ENCODE data around the gene TMEM132E.

Gene TMEM132E

DNA sequence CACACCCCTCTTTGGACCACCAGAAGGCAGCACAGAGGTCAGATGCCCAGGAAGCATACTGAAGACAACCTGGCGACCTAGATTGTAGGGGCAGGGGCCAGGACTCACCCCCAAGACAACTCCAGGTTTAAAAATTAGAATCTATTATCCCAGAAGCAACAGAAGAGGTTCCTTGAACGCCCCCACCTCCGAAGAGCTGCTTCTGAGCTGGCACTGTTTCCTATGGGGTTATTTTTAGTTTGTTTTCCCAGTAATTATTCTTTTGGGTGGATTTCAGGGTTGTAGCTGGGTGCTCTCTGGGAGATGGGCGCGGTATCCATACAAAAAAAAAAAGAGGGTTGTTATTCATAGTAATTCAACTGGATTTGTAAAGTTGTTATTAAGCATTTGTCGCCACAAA is 10.4 kb upstream of the TMEM132E start:
- no peak for DNase-seq (ENCODE audit: low read depth in 2 of 2)

DNA sequence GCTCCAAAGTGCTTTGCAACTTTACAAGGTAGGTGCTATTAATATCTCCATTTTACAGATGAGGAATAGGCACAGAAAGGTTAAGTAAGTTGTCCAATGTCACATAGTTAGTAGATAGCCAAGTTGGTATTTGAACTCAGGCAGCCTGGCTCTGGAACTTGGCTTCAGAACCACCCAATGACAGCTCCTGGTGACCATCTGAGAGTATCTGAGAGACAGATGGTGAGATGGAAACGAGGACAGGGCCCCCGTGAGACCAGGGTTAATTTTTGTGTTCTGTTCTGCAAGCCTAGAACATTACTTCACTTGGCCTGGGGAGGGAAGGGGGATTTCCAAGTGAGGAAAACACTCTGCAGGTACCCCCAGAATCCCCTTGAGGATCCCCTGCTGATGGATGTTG is 9.8 kb upstream of the TMEM132E start:
- no peak for DNase-seq (ENCODE audit: low read depth in 2 of 2)

DNA sequence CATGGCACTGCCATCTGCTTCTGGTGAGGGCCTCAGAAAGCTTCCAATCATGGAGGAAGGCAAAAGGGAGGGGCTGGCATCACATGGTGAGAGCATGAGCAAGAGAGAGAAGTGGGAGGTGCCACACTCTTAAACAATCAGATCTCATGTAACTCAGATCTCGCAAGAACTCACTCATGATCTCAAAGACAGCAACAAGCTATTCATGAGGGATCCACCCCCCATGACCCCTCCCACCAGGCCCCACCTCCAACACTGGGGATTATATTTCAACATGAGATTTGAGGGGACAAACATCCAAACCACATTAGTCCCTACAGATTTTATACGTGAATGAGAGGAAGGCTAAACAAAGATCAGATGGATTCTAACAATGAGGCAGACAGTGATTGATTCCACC is 8.9 kb upstream of the TMEM132E start:
- DNase-seq (ENCODE audit: low read depth in 2 of 2) = no peak

DNA sequence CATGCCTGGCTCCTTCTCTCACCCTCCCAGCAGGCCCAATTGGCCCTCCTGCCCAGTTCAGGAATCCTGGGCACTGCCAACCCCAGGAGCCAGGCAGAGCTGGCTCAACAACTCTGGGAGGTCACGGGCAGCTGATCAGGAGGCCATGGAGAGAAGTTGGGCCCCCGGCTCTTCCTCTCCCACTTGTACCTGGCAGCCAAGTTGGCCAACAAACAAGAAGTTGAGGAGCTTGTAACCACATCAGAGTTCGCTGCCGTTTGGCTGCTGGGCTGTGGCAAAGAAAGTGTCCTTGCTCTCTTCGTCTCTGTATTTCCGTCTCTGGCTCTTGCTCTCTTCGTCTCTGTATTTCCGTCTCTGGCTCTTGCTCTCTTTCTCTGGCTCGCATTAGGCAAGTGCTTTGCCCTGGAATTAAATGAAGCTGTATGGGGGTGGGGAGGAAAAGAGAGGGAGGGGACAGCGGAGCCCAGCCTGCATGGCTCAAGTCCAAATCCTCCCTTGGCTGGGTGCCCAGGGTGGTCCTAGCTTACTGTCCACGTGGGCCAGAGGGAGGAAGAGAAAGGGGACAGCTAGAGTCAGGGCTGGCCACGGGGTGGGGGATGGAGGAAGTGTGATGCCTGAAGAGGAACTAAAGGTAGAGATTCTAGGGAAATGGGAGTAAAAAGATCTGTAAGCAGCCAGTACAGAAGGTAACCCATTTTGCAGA is 7.8 kb upstream of the TMEM132E start:
- no peak for DNase-seq (ENCODE audit: low read depth in 2 of 2)

DNA sequence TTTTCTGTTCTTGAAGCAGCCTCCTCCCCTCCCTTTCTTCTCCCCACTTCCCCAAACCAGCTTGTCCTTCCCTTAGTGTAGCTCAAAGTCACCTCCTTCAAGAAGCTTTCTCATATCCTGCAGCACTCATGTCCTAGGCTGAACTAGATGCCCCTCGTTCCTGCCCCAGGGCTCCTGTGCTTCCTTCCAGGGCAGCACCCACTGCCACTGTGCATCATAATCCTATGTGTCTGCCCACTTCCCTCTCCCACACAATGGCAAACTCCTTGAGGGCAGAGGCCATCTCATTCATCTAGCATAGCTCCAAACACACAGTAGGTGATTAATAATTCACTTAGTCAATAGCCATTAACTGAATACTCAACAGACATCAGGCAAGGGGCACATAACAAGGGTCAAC is 6.9 kb upstream of the TMEM132E start:
- DNase-seq (ENCODE audit: low read depth in 2 of 2) = no peak

DNA sequence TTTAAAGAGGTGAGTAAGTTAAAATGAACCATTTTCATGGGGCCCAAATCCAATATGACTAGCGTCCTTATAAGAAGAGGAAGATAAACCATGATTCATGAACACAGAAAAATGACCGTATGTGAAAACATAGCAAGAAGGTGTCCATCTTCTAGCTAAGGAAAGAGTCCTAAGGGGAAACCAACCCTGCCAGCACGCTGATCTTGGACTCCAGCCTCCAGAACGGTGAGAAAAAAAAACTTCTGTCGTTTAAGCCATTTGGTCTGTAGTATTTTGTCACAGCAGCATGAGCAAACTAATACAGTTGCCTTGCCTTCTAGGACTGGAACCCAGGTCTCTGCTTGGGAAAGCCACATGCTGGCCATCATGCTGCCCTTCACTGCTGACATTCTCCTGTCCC is 4.2 kb upstream of the TMEM132E start:
- DNase-seq (ENCODE audit: low read depth in 2 of 2) = no peak

DNA sequence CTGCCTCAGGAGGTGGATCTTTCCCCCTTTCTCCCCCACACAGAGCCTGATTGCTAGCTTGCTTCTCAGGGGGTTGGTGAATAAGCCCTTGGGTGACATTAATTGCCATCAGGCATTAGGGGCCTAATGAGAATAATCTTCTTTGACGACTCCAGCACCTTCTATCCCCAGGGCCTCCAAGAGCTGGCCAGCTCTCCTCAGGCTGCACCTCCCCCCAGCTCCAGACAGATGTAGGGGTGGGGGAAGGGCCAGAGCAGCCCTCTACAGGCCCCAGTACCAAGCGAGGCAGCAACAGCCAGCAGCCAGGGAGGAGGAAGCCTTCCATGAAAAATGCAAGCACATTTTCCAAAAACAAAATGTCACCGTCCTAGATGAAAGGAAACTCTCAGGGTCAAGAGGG is 1.4 kb upstream of the TMEM132E start:
- DNase-seq (ENCODE audit: low read depth in 2 of 2) = no peak

DNA sequence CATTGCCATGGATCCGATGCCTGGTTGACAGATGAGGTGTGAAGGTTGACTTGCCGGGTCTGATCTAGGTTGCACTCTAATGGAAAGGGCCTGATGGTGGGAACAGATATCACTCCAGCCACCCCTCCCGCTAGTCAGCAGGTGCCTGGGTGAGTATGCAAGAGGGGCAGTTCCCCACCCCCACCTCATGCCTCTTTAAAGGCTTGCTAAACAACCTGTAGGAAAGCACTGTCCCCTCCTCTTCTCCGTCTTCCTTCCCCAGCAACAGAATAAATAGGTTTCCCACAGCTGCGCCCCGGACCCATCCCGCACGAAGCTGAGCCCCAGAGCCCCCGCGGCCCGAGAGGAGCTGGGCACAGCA is 746 bp upstream of the TMEM132E start:
- DNase-seq (ENCODE audit: low read depth in 2 of 2) = no peak

DNA sequence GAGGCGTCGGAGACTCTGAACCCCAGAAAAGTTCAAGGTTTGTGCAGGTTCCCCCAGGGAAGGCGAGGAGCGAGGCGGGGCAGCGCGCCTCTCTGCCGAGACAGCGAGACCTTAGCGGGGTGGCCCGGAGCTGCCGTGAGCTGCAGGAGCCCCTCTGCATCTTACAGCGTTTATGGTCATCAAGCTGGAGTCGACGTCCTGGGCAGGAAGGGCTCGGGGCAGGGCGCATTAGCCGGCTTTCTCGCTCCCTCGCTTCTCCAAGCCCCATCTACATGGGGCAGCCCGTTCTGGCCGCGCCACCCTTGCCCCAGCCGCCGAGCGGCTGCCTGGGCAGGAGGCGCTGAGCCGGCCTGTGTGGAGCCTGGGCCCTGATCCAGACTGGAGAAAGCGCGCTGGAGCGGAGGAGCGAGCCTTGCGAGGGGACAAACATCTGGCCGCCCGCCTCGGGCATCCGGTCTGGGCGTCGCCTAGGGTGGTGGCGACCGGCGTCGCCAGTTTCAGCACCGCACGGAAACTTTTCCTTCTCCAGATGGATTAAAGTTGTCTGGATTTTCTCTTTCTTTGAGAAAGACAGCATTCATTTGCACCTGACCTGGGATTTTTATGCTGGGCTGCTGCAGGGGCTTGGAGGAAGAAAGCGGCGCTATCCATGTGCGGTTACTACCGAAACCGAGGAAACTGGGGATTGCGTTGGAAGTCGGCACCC is 750 bp downstream of the TMEM132E start:
- no peak for DNase-seq (ENCODE audit: low read depth in 2 of 2)

DNA sequence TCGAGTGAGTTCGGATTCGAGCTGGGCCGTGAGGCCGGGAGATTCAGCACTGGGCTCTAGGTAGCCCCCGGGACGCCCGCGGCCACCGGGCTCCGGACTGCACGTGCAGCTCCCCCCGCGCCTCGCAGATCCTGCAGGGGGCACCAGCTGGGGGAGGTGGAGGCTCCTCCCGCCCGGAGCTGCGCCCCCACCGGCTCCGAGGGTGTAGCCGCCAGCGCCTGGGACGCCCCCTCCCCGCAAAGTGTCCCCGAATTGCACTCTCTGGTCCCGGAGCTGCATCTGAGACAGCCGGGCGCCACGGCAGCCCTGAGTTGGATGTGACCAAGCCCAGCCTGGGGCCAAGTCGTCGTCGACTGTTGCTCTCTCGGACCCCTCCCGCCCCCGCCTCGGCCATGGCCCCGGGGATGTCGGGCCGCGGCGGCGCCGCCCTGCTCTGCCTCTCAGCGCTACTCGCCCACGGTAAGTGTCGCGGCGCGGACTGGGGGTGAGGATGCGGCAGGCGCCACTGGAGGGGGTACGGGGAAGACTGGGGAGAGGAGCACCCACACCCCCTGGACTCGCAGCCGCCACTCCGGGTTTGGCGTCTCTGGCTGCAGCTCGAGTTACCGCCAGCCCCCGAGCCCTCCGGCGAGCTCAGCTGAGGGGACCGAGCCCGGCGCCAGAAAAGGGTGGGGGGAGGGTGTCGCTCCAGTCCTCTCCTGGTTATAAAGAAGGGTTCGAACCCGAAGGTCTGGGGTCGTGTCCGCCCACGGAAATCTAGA is 1.5 kb downstream of the TMEM132E start:
- DNase-seq (ENCODE audit: low read depth in 2 of 2) = no peak

DNA sequence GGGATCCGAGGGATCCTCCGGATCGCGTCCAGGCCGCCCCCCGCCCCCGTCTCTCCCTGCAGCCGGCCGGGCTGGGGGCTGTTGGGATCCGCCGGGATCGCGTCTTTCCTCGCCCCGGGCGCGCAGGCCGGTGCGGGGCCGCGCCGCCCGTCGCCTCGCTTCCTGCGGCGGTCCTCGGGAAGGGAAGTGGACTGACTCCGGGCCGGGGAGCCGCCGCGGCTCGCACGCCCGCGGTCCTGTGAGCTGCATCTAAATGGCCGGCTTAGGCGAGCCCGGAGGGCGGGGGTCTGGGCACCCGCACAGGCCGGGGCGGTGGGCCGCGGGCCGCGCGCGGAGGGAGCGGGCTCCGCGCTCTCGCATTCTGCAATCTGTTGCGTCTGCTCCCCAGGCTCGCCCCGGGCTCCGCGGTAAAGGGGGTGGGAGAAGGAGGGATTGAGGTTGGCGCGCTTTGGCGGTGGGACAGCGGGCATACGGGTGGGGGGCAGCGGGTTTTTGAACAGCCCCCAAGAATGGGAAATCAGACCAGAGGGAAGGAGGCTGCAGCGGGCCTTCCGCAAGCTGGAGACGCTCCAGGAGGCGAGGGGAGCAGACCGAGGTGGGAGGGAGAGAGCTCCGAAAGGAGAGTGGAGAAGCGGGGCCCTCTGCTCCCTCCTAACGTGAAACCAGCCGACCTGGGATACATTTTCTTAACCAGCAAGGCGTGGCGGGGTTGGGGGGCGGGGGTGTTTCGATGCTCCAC is 2.2 kb downstream of the TMEM132E start:
- no peak for DNase-seq (ENCODE audit: low read depth in 2 of 2)

DNA sequence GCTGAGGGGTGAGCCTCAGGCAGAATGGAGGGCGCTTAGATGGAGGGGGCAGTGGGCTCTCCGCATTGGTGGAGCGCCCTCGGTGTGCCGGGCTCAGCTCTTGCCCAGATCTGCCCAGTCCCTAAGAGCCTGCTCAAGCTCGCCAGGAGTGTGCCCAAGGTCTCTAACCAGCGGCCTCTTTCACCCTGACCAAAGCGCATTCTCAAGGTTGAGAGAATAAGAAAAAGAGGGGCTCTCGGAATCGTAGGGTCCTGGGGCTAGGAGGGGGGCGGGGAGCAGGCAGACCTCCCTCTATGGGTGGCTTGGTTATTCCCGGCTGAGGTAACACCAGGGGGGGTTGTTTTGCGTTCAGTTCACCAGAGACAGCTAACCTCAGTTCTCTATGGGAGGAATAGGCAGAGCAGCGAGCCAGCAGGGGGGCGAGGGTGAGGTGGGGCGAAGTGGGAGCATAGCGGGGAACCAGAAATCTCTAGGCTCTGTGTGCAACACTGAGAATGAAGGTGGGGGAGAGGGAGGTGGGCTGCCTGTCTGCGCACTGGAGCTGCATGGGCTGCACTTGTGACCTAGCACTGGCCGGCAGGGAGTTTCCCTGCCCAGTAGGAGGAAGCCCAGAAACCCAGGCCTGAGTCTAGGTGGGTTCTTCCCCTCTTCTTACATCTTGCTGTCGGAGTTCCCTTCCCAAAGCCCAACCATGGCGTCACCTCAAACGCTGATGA is 3.0 kb downstream of the TMEM132E start:
- no peak for DNase-seq (ENCODE audit: low read depth in 2 of 2)

DNA sequence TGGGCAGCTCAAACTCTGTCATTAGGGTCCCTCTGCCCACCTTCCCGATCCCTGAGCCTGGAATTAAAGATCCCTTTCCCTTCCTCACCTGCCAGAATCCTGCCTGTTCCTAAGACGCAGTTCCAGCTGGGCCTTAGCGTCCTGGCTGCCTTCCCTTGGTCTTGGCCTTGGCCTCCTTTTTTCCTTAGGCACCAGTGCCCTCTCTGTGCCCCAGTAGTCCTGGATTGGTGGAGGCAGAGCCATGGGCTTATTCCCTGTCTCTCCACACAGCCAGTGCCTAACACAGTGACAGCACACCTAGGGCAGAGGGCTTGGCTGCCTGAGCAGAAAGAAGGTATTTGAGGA is 3.5 kb downstream of the TMEM132E start:
- DNase-seq (ENCODE audit: low read depth in 2 of 2) = no peak

DNA sequence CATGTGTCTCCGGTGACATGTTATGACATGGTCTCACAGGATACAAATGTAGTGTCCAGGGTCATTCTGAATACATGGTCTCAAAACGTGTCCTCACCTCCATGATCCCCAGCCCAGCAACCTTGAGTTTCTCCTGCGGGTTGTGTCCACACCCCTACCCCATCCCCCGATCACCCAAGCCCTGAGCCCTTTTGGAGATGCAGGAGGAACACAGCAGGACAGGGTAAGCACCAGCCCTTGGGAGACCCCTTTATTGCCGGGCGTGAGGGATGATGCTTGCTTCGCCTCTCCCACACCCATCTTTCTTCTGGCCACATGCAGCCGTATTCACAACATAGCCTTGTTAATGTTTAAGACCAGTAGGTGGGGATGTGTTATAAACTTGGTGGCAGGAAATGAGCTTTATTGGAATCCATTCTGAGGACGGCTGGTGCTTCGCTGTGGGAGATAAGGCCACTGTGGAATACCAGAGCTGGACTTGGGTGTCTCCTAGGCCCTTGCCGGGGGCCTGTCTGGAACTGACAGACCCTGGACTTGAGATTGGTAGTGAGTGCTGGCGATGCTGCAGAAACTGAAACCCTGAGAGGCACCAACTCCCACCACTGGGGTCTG is 5.5 kb downstream of the TMEM132E start:
- DNase-seq (ENCODE audit: low read depth in 2 of 2) = no peak

DNA sequence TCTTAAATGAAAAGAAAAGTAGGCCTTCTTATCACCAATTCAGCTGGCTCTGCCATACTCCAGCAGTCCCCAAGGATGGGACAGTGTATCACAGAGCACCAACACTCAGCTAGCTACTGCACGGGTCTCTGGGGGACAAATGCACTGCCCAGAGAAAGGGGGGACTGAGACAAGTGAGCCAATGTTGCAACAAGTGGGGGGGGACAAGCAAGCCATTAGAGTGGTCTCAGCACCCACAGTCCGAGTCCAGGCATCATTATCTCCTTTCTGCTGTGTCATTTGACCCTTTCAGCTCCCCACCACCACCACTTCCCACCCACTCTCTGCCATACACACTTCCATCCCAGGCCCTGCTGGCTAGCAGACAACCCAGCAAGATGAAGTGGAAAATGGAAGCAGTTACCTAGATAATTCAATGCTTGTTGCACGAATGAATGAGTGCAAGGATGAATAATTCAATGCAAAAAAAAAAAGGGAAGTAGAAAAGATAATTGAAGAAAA is 7.0 kb downstream of the TMEM132E start:
- no peak for DNase-seq (ENCODE audit: low read depth in 2 of 2)

DNA sequence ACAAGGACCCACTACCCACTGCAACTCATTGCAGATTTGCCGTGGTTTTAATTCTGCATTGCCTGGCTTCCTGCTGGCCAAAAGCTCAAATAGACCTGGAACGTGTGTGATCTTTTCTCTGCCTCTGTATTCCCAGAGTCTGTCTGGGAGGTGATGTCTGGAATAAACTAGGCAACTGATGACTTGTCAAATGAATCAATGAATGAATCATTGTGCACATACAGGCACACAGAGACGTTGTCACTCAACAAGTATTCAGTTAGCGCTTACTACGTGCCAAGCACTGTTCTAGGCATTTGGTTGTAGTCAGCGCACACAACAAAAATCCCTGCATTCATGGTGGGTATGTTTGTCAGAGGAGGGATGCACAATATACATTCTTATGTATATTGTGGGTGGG is 8.9 kb downstream of the TMEM132E start:
- DNase-seq (ENCODE audit: low read depth in 2 of 2) = no peak

DNA sequence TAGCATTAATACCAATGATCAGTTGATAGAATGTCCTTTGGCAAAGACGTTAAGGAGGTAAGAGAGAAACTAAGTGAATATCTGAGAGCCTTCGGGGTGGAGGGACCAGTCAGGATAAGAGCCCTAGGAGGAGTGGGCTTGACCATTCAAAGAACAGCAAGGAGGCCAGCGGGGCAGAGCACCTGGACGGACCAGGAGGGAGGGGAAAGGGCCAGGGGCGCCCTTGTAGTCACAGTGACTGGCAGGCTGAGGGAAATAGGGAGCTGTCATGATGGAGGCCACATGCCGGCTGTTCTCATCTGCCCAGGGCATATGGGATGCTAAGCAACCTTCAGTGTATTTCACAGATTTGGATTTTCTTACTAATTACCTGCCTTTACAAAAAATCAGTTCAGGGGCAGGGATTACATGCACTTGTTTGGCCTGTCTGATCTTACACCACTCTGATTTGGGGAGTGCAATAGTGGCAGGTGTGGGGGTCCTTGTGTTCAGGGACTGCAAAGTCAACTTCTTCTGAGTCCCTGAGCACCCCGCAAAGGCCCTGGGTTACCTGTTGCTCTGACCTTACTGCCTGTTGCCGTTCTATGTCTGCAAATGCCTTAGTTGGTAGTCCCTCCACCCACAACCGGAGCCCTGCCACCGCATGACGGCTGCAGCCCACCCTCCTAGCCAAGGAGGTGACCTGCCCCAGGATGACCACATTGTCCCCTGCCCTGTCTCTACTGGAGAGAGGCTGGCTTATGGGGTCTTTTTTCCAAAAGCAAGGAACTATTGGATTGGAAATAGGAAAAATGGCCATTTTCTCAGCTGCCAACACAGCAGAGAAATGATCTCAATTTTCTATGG is 10.0 kb downstream of the TMEM132E start:
- no peak for DNase-seq (ENCODE audit: low read depth in 2 of 2)

DNA sequence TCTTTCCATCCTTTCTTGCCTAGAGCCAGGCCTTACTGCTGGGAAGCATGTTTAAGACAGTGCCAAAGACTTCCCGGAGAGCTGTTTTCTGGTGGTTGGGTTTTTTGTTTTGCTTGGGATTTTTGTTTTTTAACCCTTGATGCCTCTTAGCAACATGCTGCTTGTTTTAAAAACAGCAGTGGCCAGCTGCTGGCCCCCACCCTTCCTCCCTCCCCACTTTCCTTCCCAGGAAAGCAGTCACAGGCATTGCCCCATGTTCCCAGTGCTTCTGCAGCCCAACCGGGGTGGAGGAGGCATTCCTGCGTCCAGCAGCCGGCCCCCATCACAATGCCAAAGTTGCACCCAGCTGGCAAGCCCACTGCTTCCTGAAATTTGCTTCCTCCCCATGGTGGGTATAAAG is 12.6 kb downstream of the TMEM132E start:
- no peak for DNase-seq (ENCODE audit: low read depth in 2 of 2)

DNA sequence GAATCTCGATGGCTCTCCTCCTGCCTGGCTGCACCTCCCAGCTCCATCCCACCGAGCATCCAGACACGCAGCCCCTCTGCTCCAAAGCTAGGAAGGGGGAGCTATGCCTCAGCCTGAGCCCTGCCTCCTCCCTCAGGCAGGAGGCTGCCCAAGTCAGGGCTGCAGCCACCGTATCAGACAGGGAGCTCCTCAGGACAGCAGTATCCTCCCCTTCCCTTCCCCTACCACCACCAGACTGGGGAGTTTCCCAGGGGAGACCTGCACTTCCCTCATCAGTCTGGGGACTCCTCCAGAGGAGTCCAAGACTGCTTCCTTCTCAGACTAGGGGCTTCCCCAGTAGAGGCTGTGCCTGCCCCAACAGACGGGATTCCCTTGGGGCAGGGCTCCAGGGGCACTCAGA is 17.5 kb downstream of the TMEM132E start:
- DNase-seq (ENCODE audit: low read depth in 2 of 2) = no peak

DNA sequence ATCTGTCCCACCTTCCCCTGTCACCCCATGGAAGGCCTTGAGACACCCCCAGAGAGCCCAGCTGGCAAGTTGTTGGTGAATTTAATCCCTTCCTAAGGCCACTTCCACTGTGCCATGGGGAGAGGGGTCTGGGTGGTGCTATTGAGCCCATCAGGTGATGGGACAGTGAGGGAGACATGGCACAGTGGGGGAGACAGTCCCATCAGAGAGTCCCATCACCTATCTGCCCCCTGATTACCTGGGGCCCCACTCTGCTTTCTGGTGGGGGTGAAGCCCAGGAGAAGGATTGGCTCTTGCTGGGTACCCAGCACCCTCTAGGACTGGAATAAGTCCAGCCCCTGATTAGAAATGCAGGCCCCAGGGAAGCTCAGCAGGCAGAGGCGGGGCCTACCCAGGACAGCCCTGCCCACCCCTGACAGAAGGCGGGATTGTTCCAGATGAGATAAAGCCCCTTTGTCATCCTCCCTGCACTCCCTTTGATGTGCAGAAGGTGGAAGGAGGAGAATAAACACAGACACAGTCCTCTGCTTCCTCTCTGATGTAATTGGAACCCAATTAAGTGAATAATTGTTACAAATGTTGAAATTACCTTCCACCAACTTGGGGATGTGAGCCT is 18.9 kb downstream of the TMEM132E start:
- no peak for DNase-seq (ENCODE audit: low read depth in 2 of 2)

Measured in stimulated activated CD8-positive, alpha-beta memory T cell treated with anti-CD3 and anti-CD28 coated beads, Interleukin-2, amount 100 ng/mL, for 48 hours (primary cell).